ENCODE data around the gene BEST1.

DNA sequence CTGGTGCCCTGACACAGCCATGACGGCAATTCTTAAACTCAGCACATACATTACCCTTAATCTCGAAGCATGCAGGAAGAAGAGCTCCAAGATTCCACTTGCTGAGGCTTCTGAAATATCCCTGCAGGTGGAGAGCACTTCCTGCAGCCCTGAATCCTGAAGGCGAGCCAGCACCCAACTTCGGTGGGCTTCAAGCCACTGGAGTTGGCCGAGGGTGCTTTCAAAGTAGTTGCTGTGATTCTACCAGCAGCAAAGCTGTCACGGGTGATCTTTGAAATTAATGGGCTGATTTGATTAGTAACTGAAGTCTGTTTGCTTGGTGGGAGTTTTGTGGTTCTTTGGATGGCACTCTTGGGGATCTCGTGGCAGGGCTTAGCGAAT is 26.3 kb downstream of the BEST1 start:
- TF ChIP-seq, protein P1, sequence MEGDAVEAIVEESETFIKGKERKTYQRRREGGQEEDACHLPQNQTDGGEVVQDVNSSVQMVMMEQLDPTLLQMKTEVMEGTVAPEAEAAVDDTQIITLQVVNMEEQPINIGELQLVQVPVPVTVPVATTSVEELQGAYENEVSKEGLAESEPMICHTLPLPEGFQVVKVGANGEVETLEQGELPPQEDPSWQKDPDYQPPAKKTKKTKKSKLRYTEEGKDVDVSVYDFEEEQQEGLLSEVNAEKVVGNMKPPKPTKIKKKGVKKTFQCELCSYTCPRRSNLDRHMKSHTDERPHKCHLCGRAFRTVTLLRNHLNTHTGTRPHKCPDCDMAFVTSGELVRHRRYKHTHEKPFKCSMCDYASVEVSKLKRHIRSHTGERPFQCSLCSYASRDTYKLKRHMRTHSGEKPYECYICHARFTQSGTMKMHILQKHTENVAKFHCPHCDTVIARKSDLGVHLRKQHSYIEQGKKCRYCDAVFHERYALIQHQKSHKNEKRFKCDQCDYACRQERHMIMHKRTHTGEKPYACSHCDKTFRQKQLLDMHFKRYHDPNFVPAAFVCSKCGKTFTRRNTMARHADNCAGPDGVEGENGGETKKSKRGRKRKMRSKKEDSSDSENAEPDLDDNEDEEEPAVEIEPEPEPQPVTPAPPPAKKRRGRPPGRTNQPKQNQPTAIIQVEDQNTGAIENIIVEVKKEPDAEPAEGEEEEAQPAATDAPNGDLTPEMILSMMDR (conservative IDR thresholded peaks at IDR 0.05; ENCODE audit: low read length), result no peak
- no peak for TF ChIP-seq EZH2phosphoT487 (IDR thresholded peaks at IDR 0.05; ENCODE audit: borderline replicate concordance, low read depth, low read length)

Measured in OCI-LY7 (cell line).